K562 (cell line): ENCODE data around the gene CLSTN2. TPM values are rescaled to one million over a fixed set of nuclear protein-coding genes. Genes with fewer than 3 reads are reported as not detected.

Experiments used
- ASH1L ChIP-seq: fragments of 450-650 bp; IDR thresholded peaks from 2 replicates; pipeline ENCODE4 v1.6.1; 2018; ENCODE audit warnings: borderline replicate concordance, mild to moderate bottlenecking, low read depth; ENCODE audit not compliant: partially characterized antibody
- SMAD3 ChIP-seq: fragments of 450-650 bp; formaldehyde crosslinking; conservative IDR thresholded peaks from 2 replicates; pipeline ENCODE4 v1.4.0; 2020; ENCODE audit warnings: mild to moderate bottlenecking
- ZNF263 ChIP-seq: sonication (generic); formaldehyde crosslinking; IDR thresholded peaks from 2 replicates; pipeline ENCODE4 v1.8.0; 2022; ENCODE audit warnings: mild to moderate bottlenecking, missing genetic modification reagents, borderline replicate concordance
- ZNF584 ChIP-seq: fragments of 200-800 bp; sonication (Bioruptor generic); IDR thresholded peaks from 2 replicates; pipeline ENCODE4 v1.6.1; 2016; ENCODE audit warnings: low read depth, mild to moderate bottlenecking, missing genetic modification characterization, missing compliant biosample characterization
- polyA plus RNA-seq, 8 experiments: library from polyadenylated mRNA; depleted of rRNA in 4 of 8; stranded (reverse) in 5 of 8; unstranded in 3 of 8; fragments of >200 nt; fragmentation: Nextera tagmentation in 2 of 8; fragmentation: Illumina TruSeq in 1 of 8; extraction: Ambion mirVana in 2 of 8; extraction: Trizol in 1 of 8; gene quantifications; 2 replicates each; pipeline versions ENCODE4 v1.2.1 to v1.2.3, GENCODE V29; 2011 to 2014; ENCODE audit warnings: inconsistent platforms in 1 of 8, missing spikeins in 1 of 8
- total RNA-seq, 7 experiments: library from RNA; depleted of rRNA in 6 of 7; stranded (reverse); fragments of >200 nt in 6 of 7; fragmentation: Illumina TruSeq in 2 of 7; extraction: Trizol in 2 of 7; gene quantifications; 2 replicates each; pipeline versions ENCODE4 v1.2.1 to v1.2.3, GENCODE V29; 2011 to 2021; ENCODE audit warnings: low replicate concordance in 1 of 7
- TF ChIP-seq, protein P1 (sequence below): sonication (generic); formaldehyde crosslinking; IDR thresholded peaks from 2 replicates; pipeline ENCODE4 v1.8.1; 2023; ENCODE audit warnings: mild to moderate bottlenecking, missing genetic modification reagents, moderate library complexity
- TF ChIP-seq, protein P2 (sequence below): sonication (generic); formaldehyde crosslinking; IDR thresholded peaks from 2 replicates; pipeline ENCODE4 v1.8.0; 2022; ENCODE audit warnings: mild to moderate bottlenecking, missing genetic modification reagents
- TF ChIP-seq, protein P3 (sequence below): conservative IDR thresholded peaks from 2 replicates; pipeline ENCODE4 v1.6.1; 2011; ENCODE audit warnings: low read depth, mild to moderate bottlenecking, low read length; ENCODE audit not compliant: control insufficient read depth
- TF ChIP-seq, protein P4 (sequence below): fragments of 450-650 bp; IDR thresholded peaks from 2 replicates; pipeline ENCODE4 v1.6.1; 2016; ENCODE audit warnings: antibody characterized with exemption
- TF ChIP-seq, protein P5 (sequence below): fragments of 250-450 bp; sonication (Bioruptor Pico); IDR thresholded peaks from 2 replicates; pipeline ENCODE4 v1.5.0; 2021; ENCODE audit warnings: mild to moderate bottlenecking, moderate library complexity

CLSTN2 gene
- total and polyA plus RNA-seq, 9 of the 15 experiments (the other 6 are each of a cell fraction or from before 2014, with no cell fraction given) = 0.02 to 0.04 (median 0.04) TPM; not detected in 6

DNA sequence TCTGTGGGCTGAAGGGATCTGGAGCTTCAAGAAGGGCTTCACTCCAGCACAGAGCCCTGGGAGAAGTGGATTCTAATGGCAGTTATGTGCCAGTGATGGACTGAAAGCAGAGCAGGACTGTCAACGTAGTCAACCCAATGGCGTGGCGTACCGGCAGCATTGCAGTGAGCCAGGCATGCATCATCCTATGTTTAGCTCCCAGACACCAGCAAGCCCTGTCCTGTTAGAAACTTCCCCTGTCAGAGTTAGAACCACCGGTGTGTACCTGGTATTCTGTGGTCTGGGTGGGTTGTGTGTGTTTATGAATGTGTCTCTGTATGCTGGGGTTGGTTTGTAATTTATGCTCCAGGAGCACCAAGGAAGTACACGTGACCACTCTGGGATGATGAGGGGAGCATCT is 86.3 kb downstream of the CLSTN2 start (continued):
- TF ChIP-seq, protein P1, sequence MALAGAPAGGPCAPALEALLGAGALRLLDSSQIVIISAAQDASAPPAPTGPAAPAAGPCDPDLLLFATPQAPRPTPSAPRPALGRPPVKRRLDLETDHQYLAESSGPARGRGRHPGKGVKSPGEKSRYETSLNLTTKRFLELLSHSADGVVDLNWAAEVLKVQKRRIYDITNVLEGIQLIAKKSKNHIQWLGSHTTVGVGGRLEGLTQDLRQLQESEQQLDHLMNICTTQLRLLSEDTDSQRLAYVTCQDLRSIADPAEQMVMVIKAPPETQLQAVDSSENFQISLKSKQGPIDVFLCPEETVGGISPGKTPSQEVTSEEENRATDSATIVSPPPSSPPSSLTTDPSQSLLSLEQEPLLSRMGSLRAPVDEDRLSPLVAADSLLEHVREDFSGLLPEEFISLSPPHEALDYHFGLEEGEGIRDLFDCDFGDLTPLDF (CRISPR knock-in tag) = no peak
- TF ChIP-seq, protein P2, sequence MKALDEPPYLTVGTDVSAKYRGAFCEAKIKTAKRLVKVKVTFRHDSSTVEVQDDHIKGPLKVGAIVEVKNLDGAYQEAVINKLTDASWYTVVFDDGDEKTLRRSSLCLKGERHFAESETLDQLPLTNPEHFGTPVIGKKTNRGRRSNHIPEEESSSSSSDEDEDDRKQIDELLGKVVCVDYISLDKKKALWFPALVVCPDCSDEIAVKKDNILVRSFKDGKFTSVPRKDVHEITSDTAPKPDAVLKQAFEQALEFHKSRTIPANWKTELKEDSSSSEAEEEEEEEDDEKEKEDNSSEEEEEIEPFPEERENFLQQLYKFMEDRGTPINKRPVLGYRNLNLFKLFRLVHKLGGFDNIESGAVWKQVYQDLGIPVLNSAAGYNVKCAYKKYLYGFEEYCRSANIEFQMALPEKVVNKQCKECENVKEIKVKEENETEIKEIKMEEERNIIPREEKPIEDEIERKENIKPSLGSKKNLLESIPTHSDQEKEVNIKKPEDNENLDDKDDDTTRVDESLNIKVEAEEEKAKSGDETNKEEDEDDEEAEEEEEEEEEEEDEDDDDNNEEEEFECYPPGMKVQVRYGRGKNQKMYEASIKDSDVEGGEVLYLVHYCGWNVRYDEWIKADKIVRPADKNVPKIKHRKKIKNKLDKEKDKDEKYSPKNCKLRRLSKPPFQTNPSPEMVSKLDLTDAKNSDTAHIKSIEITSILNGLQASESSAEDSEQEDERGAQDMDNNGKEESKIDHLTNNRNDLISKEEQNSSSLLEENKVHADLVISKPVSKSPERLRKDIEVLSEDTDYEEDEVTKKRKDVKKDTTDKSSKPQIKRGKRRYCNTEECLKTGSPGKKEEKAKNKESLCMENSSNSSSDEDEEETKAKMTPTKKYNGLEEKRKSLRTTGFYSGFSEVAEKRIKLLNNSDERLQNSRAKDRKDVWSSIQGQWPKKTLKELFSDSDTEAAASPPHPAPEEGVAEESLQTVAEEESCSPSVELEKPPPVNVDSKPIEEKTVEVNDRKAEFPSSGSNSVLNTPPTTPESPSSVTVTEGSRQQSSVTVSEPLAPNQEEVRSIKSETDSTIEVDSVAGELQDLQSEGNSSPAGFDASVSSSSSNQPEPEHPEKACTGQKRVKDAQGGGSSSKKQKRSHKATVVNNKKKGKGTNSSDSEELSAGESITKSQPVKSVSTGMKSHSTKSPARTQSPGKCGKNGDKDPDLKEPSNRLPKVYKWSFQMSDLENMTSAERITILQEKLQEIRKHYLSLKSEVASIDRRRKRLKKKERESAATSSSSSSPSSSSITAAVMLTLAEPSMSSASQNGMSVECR = no peak
- TF ChIP-seq, protein P3, sequence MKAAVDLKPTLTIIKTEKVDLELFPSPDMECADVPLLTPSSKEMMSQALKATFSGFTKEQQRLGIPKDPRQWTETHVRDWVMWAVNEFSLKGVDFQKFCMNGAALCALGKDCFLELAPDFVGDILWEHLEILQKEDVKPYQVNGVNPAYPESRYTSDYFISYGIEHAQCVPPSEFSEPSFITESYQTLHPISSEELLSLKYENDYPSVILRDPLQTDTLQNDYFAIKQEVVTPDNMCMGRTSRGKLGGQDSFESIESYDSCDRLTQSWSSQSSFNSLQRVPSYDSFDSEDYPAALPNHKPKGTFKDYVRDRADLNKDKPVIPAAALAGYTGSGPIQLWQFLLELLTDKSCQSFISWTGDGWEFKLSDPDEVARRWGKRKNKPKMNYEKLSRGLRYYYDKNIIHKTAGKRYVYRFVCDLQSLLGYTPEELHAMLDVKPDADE = no peak
- TF ChIP-seq, protein P4, sequence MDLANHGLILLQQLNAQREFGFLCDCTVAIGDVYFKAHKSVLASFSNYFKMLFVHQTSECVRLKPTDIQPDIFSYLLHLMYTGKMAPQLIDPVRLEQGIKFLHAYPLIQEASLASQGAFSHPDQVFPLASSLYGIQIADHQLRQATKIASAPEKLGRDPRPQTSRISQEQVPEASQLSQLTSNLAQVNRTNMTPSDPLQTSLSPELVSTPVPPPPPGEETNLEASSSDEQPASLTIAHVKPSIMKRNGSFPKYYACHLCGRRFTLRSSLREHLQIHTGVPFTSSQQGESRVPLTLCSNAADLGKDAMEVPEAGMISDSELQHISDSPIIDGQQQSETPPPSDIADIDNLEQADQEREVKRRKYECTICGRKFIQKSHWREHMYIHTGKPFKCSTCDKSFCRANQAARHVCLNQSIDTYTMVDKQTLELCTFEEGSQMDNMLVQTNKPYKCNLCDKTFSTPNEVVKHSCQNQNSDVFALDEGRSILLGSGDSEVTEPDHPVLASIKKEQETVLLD = no peak
- TF ChIP-seq SMAD3 (CRISPR knock-in tag) = no peak
- TF ChIP-seq ASH1L = no peak
- no peak for TF ChIP-seq ZNF263 (CRISPR knock-in tag)
- TF ChIP-seq ZNF584 = no peak
- TF ChIP-seq, protein P5, sequence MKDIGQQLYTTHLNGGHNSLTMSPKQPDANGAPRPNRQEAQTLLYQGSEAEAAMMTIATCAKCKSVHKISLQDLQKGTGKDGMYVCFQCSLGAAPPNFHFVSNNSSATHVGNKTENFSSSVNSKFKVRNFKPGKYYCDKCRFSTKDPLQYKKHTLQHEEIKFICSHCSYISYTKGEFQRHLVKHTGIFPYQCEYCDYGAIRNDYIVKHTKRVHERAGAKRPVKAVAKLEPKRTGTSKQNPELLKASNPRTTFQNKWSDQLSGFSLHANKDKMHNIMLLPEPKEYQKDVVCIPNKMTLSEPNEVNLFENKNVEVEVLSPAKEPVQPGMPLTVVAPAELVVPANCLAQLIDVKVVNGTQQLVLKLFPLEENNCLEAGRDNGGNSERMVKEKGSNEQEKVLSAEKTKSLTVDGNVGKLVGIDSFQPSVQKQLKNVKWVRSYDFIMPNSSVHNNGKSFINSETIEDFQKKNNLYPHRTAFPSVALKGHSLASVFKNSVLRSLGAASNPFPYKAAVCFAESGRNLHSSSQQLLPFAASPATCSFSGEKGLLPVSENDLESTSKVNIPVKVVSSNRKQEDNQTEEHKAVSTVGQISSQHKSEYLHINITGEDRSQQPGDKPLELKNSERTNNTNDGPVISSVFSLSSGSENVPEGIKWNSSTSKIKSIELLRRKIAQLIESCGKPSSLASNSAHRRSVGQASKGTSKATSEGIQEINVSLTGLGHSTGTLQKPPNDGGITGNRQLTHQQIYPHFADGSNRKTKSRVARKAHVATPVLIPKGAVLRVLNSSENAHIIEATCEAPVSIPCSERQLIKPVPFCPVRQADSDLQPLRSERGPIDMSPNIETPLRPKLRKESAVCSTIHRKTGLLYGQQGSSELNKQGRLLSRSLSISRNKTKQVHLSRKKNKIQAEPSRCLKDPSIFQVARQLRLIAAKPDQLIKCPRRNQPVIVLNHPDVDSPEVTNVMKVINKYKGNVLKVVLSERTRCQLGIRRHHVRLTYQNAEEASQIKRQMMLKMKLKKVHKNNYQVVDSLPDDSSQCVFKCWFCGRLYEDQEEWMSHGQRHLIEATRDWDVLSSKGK (CRISPR knock-in tag) = no peak
